Gastroesophageal sphincter (tissue), 2 donors: ENCODE data around the gene ZNF213.

Source experiments
- POLR2A ChIP-seq, 2 donors: fragments of 450-650 bp; IDR thresholded peaks; one replicate each; pipeline ENCODE4 v1.6.1; 2017; ENCODE audit warnings: antibody characterized with exemption in 2 of 2, mild to moderate bottlenecking in 2 of 2, moderate library complexity in 1 of 2
- POLR2AphosphoS5 ChIP-seq: sonication (generic); formaldehyde crosslinking; IDR thresholded peaks from one replicate; pipeline ENCODE4 v1.6.1; 2017; ENCODE audit warnings: antibody characterized with exemption

GRCh38 chr16:3175157-3176093, 40.6 kb downstream of the ZNF213 start:
- TF ChIP-seq POLR2A (IDR thresholded peaks at IDR 0.05), result no peak
- TF ChIP-seq POLR2AphosphoS5, result no peak
